ENCODE measurements around the gene PRSS23.

The PRSS23 gene

GRCh38 chr11:86804951-86805350, 4.6 kb downstream of the PRSS23 start (continued):
- no peak for TF ChIP-seq CSRNP3 (CRISPR knock-in tag; IDR thresholded peaks at IDR 0.05)
- no peak for TF ChIP-seq TCF4 (CRISPR knock-in tag; IDR thresholded peaks at IDR 0.05; ENCODE audit: borderline replicate concordance)
- TF ChIP-seq, protein P1, sequence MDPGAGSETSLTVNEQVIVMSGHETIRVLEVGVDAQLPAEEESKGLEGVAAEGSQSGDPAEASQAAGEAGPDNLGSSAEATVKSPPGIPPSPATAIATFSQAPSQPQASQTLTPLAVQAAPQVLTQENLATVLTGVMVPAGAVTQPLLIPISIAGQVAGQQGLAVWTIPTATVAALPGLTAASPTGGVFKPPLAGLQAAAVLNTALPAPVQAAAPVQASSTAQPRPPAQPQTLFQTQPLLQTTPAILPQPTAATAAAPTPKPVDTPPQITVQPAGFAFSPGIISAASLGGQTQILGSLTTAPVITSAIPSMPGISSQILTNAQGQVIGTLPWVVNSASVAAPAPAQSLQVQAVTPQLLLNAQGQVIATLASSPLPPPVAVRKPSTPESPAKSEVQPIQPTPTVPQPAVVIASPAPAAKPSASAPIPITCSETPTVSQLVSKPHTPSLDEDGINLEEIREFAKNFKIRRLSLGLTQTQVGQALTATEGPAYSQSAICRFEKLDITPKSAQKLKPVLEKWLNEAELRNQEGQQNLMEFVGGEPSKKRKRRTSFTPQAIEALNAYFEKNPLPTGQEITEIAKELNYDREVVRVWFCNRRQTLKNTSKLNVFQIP (CRISPR knock-in tag; IDR thresholded peaks at IDR 0.05; ENCODE audit: borderline replicate concordance, low read depth) = no peak

GRCh38 chr11:86805873-86806310, 5.5 kb downstream of the PRSS23 start:
- no peak for TF ChIP-seq PPARA (CRISPR knock-in tag; IDR thresholded peaks at IDR 0.05; ENCODE audit: borderline replicate concordance)
- TF ChIP-seq RARB (CRISPR knock-in tag; IDR thresholded peaks at IDR 0.05) = no peak
- TF ChIP-seq SNAI2 (CRISPR knock-in tag; IDR thresholded peaks at IDR 0.05) = no peak
- TF ChIP-seq ARNTL (CRISPR knock-in tag; IDR thresholded peaks at IDR 0.05; ENCODE audit: borderline replicate concordance, low read depth) = no peak
- TF ChIP-seq TCF4 (CRISPR knock-in tag; IDR thresholded peaks at IDR 0.05; ENCODE audit: borderline replicate concordance) = no peak
- no peak for TF ChIP-seq ZNF565 (CRISPR knock-in tag; conservative IDR thresholded peaks at IDR 0.05; ENCODE audit: low read depth)
- TF ChIP-seq TOX (CRISPR knock-in tag; IDR thresholded peaks at IDR 0.05; ENCODE audit: borderline replicate concordance) = no peak
- no peak for TF ChIP-seq OSR1 (CRISPR knock-in tag; IDR thresholded peaks at IDR 0.05)
- no peak for TF ChIP-seq ISL1 (CRISPR knock-in tag; IDR thresholded peaks at IDR 0.05)
- no peak for TF ChIP-seq BACH2 (CRISPR knock-in tag; IDR thresholded peaks at IDR 0.05; ENCODE audit: borderline replicate concordance)
- TF ChIP-seq ZNF8 (CRISPR knock-in tag; IDR thresholded peaks at IDR 0.05) = no peak
- TF ChIP-seq CSDC2 (CRISPR knock-in tag; IDR thresholded peaks at IDR 0.05) = no peak
- TF ChIP-seq GLIS3 (CRISPR knock-in tag; IDR thresholded peaks at IDR 0.05) = no peak
- TF ChIP-seq ZNF70 (CRISPR knock-in tag; IDR thresholded peaks at IDR 0.05) = no peak
- TF ChIP-seq, protein P1 (CRISPR knock-in tag; IDR thresholded peaks at IDR 0.05; ENCODE audit: borderline replicate concordance, low read depth) = no peak
- TF ChIP-seq TSHZ2 (CRISPR knock-in tag; IDR thresholded peaks at IDR 0.05) = no peak
- no peak for TF ChIP-seq CREB5 (CRISPR knock-in tag; IDR thresholded peaks at IDR 0.05; ENCODE audit: low read depth)
- no peak for TF ChIP-seq ESRRG (CRISPR knock-in tag; IDR thresholded peaks at IDR 0.05)
- ATAC-seq = no peak

- ATAC-seq = no peak
- TF ChIP-seq ZC3H10 (CRISPR knock-in tag; IDR thresholded peaks at IDR 0.05) (no peak), PATZ1 (CRISPR knock-in tag; IDR thresholded peaks at IDR 0.05; ENCODE audit: borderline replicate concordance) (no peak), OSR1 (CRISPR knock-in tag; IDR thresholded peaks at IDR 0.05) (no peak), ZNF565 (CRISPR knock-in tag; conservative IDR thresholded peaks at IDR 0.05; ENCODE audit: low read depth) (no peak), TOX (CRISPR knock-in tag; IDR thresholded peaks at IDR 0.05; ENCODE audit: borderline replicate concordance) (no peak), ZFP30 (CRISPR knock-in tag; IDR thresholded peaks at IDR 0.05) (no peak), ARNTL (CRISPR knock-in tag; IDR thresholded peaks at IDR 0.05; ENCODE audit: borderline replicate concordance, low read depth) (no peak), TCF4 (CRISPR knock-in tag; IDR thresholded peaks at IDR 0.05; ENCODE audit: borderline replicate concordance) (no peak), ESRRG (CRISPR knock-in tag; IDR thresholded peaks at IDR 0.05) (no peak), ZFP3 (CRISPR knock-in tag; IDR thresholded peaks at IDR 0.05) (no peak), ZNF70 (CRISPR knock-in tag; IDR thresholded peaks at IDR 0.05) (no peak), BACH2 (CRISPR knock-in tag; IDR thresholded peaks at IDR 0.05; ENCODE audit: borderline replicate concordance) (no peak), CREB5 (CRISPR knock-in tag; IDR thresholded peaks at IDR 0.05; ENCODE audit: low read depth) (no peak)
- TF ChIP-seq, protein P1 (CRISPR knock-in tag; IDR thresholded peaks at IDR 0.05; ENCODE audit: borderline replicate concordance, low read depth) = no peak
Measured at GRCh38 chr11:86806903-86807302, 6.6 kb downstream of the PRSS23 start.

Data from SK-N-SH treated with all-trans-retinoic acid at 6 μM for 48 hours (cell line).